NCI-H2171 (cell line): ENCODE data around the gene COQ2.

Experiments used
- DNase-seq: peaks from one replicate; lab custom pipeline; 2025; lab: John Stamatoyannopoulos, UW

The COQ2 gene

GRCh38 chr4:83216959-83217683, 67.5 kb downstream of the COQ2 start:
- DNase-seq: no peak

GRCh38 chr4:83214079-83214478, 70.5 kb downstream of the COQ2 start:
- no peak for DNase-seq
